Stimulated activated CD4-positive, alpha-beta T cell treated with anti-CD3 and anti-CD28 coated beads, Interleukin-2, amount 100 ng/mL, for 4 hours (primary cell): ENCODE measurements around the gene CFAP61.

Experiments
- DNase-seq: peaks from one replicate; pipeline ENCODE4 v3.0.0-alpha.2; 2020; ENCODE audit warnings: low read depth

The CFAP61 gene

DNA sequence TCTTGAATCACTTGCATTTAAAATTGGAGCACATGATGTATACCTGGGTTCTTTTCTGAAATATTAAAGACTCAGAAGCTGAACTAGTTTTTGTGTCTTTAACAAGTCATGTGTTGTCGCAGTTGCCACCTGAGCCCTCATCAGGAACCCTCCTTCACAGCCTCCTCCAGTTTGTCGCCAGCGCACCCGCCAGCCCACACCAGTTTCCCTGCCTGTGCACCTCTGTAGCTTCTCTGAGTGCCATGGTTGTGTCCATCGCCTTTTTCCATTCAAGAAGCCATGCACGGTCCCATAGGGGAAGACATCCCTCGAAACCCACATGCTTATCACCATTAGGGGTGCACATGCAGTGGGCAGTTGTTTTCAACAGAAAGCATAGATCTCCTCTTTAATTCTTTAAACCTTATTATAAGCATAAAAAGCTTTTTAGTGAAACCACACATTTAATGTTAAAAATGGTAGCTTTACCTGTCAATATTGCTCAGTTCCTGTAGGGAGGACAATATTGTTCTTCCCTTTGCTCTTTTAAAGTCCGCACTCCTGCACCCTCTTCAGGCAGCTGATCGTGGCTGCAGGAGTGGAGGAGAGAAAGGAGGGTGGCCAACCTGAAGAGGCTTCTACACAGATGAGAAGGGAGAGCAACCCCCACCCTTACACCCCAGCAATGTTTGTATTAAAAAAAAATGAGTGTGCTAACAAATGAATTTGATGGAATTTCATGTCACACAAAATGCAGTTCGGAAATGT, 121.9 kb downstream of the CFAP61 start:
- no peak for DNase-seq

DNA sequence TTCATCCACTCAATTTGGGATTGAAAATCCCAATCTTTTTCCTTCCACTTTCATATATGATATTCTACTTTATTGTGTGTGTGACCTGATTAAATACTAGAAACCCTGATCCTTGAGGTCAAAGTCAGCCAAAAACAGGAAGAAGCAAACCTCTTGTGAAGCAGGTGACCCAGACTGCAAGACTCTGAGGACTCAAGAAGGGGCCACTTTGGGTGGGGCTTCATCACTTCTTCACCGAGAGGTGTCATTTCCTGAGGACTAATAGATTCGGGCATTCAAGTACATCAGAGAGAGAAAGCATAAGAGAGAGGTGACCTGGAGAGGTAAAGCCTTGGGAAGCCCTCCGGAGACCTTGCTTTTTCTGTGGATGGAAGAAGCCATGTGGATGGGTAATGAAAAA, 129.0 kb downstream of the CFAP61 start:
- no peak for DNase-seq

GRCh38 chr20:20184149-20184548, 131.8 kb downstream of the CFAP61 start:
- no peak for DNase-seq

- no peak for DNase-seq
Measured at GRCh38 chr20:20184706-20185105, 132.4 kb downstream of the CFAP61 start.

DNA sequence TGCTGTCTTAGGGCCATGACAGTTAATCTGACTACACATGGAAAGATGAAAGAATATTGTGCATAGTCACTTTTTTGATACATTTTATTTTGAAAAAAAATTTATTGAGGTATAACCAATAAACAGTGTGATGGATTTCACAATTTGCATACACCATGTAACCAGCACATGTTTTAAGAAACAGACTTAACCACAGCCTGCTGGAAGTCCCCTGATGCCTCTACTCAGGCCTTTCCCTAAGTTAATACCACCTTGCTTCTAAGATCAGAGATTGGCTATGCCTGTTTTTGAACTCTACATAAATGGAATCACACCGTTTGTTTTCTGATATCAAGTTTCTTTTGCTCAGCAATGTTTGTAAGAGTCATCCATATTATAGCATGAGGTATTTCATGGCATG, 136.3 kb downstream of the CFAP61 start:
- DNase-seq = no peak

- DNase-seq = no peak
Measured at GRCh38 chr20:20192366-20192765, 140.0 kb downstream of the CFAP61 start.

DNA sequence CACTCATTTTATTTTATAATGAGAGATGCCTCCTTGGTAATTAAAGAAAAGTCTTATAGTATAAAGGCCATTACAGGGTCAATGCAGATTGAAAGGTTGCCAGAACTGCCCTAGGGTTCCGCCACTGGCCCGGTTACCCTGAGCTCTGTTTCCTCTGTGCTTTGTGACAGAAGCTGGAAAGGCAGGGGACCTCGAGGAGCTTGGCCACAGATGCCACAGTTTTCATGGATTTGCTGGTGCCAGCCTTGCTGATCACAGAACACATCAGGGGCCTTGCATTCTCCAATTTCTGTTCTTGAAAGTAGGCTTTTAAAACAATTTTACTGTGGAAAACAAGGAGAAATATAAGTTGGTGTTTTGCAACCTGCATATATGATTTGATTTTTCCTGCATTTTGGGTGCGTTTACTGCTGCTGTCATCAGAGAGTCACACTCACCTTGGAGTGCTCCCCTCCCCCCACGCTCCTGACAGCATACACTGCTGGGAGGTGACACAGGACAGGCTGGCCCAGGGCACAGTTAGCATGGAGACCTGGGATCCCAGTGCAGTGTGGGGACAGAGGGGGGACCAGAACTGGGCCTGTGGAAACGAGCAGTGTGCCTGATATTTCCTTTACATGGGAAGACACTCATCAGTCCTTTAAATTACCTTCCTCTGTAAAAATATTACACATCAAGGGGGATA, 142.8 kb downstream of the CFAP61 start:
- DNase-seq = no peak

DNA sequence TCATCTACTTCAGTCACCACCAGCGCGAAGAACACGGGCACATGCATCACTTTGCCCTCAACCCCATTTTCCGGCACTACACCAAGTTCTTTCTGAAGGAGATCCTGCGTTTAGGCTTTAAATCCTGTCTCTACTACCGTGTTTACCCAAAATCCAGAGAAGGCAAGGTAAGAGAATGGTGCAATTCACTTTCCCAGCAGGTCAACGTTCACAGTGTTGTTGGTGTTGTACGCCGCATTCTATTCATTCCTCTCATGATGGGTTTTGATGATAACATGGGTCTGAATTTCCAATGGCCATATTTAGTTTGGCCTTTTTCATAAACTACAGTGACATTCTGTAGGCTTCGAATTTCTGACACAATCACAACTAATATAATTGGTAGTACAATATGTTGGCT, 144.3 kb downstream of the CFAP61 start:
- no peak for DNase-seq

DNA sequence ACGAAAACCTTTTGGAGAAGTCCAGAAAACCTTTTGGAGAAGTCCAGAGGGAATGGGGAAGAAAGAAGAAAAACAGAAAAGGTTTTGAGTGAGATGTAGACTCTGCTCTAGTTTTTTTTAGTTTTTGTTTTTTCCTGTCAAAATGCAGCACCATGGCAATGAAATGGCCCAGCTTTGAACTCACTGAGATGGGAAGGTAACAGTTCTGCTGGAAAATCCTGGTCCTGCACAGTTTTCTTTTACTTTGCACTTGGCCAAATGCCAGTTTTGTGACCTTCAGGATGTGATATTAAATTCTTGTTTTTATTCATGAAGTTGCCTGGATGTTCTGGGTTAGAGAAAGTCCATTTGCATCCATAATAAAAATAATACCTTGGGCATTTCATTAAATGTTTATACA, 145.7 kb downstream of the CFAP61 start:
- no peak for DNase-seq

GRCh38 chr20:20199361-20200160, 147.2 kb downstream of the CFAP61 start:
- DNase-seq = no peak

- DNase-seq = no peak
Measured at GRCh38 chr20:20201124-20201523, 148.8 kb downstream of the CFAP61 start.

- DNase-seq = no peak
Measured at GRCh38 chr20:20201639-20202038, 149.3 kb downstream of the CFAP61 start.

- DNase-seq = no peak
Measured at GRCh38 chr20:20202768-20203167, 150.4 kb downstream of the CFAP61 start.

- no peak for DNase-seq
Measured at GRCh38 chr20:20203784-20204183, 151.5 kb downstream of the CFAP61 start.

DNA sequence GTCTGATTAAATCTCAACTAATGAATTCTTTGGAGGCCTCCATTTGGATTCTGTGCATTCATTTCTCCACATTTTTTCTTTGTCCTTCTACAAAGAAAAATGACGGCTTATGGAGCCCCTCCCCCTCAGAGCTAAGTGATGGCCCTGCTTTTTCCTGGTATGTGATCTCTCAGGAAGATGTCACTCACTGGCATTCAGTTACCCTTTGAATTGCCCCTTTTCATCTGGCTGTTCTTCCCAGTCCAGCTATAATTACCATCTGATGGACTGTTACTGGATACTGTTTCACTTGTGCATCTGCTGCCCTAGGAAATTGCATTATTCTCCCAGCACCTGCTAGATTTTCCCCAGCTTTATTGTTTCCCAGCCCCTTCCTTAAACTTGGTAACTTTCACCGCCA, 151.9 kb downstream of the CFAP61 start:
- no peak for DNase-seq

GRCh38 chr20:20205141-20205861, 153.0 kb downstream of the CFAP61 start:
- no peak for DNase-seq

DNA sequence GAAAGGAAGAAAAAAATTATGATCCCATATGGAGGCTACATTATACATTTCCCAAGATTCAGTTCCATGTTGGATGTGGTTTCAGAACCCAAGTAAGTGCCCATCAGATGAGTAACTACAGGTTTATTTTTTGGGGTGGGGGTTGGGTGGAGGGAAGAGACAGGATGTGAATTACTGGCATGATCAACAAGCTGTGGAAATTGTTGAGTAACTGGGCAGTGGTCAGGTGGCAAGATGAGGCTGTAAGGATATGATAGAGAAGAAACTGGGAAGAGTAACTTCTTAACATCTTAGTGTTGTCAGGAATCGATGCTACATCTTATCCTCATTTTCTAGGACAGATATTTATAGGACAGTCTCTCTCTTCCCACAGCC, 153.5 kb downstream of the CFAP61 start:
- DNase-seq = no peak

DNA sequence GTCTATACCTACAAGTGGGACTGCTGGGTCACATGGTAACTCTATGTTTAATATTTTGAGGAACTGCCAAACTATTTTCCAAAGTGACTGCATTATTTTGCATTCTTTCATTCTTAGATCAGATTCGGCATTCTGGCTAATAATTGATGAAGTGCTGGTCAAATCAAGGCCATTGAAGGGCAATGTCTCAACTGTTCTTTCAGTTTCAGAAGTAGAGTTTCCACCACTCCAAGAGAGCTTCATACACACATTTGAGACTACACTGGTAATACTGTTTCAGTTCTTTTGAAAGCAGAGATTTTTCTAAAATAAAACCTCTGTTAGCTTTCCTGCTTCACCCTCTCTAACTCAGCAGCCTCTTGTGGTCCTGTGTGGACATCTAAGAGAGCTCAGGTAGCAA, 154.5 kb downstream of the CFAP61 start:
- DNase-seq = no peak

GRCh38 chr20:20207291-20207690, 155.0 kb downstream of the CFAP61 start:
- DNase-seq = no peak

- no peak for DNase-seq
Measured at GRCh38 chr20:20207872-20208271, 155.5 kb downstream of the CFAP61 start.

- DNase-seq = no peak
Measured at GRCh38 chr20:20209684-20210083, 157.4 kb downstream of the CFAP61 start.

DNA sequence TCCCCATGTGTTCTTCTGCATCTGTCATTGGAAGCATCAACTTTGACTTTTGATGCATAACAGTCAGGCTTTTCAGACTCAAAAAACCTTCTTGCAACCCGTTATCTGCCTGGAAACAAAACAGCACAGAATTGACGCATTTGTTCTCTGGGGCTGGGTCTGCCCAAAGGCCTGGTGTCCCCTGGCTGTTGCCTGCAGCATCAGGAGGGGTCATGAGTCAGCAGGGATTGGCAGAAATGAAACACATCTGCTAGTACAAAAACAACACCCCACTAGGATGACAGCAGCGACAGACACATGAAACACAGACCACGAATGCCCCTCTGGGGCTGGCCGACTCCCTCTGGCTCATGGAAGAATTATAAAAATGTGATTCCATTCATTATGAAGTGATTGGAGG, 158.0 kb downstream of the CFAP61 start:
- no peak for DNase-seq

DNA sequence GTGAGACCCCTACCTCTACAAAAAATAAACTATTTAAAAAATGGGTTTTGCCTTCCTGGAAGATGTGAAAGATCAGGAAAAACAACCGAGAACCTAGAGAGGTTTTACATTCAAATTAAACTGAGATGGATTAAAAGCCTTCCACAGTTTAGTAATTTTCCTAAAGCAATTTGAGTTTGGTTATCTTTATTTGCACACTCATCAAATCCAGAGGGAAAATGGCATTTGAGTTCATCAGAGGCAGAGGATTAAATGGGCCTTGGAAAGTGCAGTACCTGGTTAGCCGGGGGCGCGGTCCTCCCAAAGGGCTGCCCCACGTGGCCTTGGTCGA, 158.6 kb downstream of the CFAP61 start:
- no peak for DNase-seq
